ENCODE data around the gene IBSP. TPM values are rescaled to one million over a fixed set of nuclear protein-coding genes. Genes with fewer than 3 reads are reported as not detected.

The IBSP gene
- total RNA-seq, 1 experiment from 2014 or later: not detected

DNA sequence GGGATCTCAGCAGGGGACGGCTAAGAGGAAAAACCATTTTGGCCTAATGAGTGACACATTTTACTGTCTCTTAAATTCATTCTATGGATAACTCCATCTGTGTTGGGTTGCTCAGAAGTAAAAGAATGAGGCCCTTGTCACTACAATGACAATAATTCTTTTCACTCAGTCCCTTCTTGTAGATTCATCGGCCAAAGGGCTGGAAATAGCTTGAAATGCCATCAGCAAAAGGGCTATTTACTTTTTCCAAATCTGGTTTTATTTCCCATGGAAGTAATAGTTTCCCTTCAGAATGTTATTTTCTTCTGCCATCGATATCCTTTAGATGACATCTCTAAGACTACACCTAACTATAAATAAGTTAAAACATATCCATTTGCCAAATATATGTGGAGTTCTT, 40.8 kb downstream of the IBSP start:
- CTCF ChIA-PET: no interaction called here
- Mint-ChIP-seq H3K4me1 (ENCODE audit: low read depth, unreplicated experiment) (no peaks in the 10 kb centered on the region), H3K27ac (ENCODE audit: unreplicated experiment) (no peak overlapping the region), H3K4me3 (ENCODE audit: low read depth, unreplicated experiment) (no peak overlapping the region), H3K36me3 (ENCODE audit: insufficient read depth, unreplicated experiment) (no peaks in the 10 kb centered on the region), H3K9me3 (ENCODE audit: low read depth, unreplicated experiment) (no peaks in the 10 kb centered on the region), H3K27me3 (ENCODE audit: unreplicated experiment) (no peaks in the 10 kb centered on the region)
- no TSS peak for BruUV-seq (replicated peaks)
- TF ChIP-seq CTCF (IDR thresholded peaks at IDR 0.05; ENCODE audit: unreplicated experiment): no peak
- intact Hi-C loops (cut with micrococcal nuclease; ENCODE audit: unreplicated experiment): no loop called here
- DNase-seq: no peak

DNA sequence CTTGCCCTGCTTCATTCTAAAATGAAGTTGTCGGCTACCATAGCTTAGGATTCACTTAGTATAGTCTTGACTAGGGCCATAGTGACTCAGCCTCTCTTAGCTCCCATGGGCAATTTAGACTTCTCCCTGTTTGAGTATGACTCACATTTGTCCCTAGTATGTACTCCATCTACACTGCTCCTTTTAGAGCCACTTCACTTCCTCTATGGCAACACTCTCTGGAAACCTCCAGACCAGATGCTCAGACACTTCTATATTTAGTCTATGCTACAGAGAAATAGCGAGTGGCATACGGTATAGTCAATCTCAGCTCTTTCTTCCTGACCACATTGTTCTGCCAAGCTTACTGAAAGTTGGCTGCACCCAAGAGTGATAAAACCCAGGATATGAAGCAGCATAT, 44.6 kb downstream of the IBSP start:
- Mint-ChIP-seq H3K4me3 (ENCODE audit: low read depth, unreplicated experiment) (no peak overlapping the region), H3K27me3 (ENCODE audit: unreplicated experiment) (no peaks in the 10 kb centered on the region), H3K9me3 (ENCODE audit: low read depth, unreplicated experiment) (no peaks in the 10 kb centered on the region), H3K27ac (ENCODE audit: unreplicated experiment) (no peak overlapping the region), H3K4me1 (ENCODE audit: low read depth, unreplicated experiment) (peaks cover 3% of the 10 kb centered on the region), H3K36me3 (ENCODE audit: insufficient read depth, unreplicated experiment) (no peaks in the 10 kb centered on the region)
- TF ChIP-seq CTCF (IDR thresholded peaks at IDR 0.05; ENCODE audit: unreplicated experiment): no peak
- intact Hi-C loops (cut with micrococcal nuclease; ENCODE audit: unreplicated experiment): no loop called here
- DNase-seq: no peak
- BruUV-seq (replicated peaks): no TSS peak
- CTCF ChIA-PET: interaction anchor here (0.6 kb wide), 1 partner anchor 130 kb away, joined by 3 read pairs; no protein-coding TSS in a partner anchor

- CTCF ChIA-PET: no interaction called here
- no peaks in the 10 kb centered on the region for H3K27me3 Mint-ChIP-seq (ENCODE audit: unreplicated experiment)
- intact Hi-C loops (cut with micrococcal nuclease; ENCODE audit: unreplicated experiment): no loop called here
Observed at GRCh38 chr4:87844452-87844851, 45.1 kb downstream of the IBSP start.

DNA sequence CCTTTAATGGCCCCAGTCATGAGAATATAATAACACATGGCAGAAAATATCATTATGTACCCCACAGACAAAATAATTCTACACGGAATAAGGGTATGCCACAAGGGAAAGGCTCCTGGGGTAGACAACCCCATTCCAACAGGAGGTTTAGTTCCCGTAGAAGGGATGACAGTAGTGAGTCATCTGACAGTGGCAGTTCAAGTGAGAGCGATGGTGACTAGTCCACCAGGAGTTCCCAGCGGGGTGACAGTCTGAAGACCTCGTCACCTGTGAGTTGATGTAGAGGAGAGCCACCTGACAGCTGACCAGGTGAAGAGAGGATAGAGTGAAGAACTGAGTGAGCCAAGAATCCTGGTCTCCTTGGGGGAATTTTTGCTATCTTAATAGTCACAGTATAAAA, 46.9 kb downstream of the IBSP start:
- H3K36me3 Mint-ChIP-seq (ENCODE audit: insufficient read depth, unreplicated experiment): no peaks in the 10 kb centered on the region
- TF ChIP-seq CTCF (IDR thresholded peaks at IDR 0.05; ENCODE audit: unreplicated experiment): no peak
- no peaks in the 10 kb centered on the region for H3K27me3 Mint-ChIP-seq (ENCODE audit: unreplicated experiment)
- CTCF ChIA-PET: no interaction called here
- no peak for DNase-seq
- intact Hi-C loops (cut with micrococcal nuclease; ENCODE audit: unreplicated experiment): no loop called here
- H3K27ac Mint-ChIP-seq (ENCODE audit: unreplicated experiment): no peak overlapping the region
- H3K4me3 Mint-ChIP-seq (ENCODE audit: low read depth, unreplicated experiment): no peak overlapping the region
- peaks cover 17% of the 10 kb centered on the region for H3K4me1 Mint-ChIP-seq (ENCODE audit: low read depth, unreplicated experiment)
- H3K9me3 Mint-ChIP-seq (ENCODE audit: low read depth, unreplicated experiment): no peaks in the 10 kb centered on the region
- no TSS peak for BruUV-seq (replicated peaks)

More at GRCh38 chr4:87844452-87844851, 45.1 kb downstream of the IBSP start:
- no peaks in the 10 kb centered on the region for H3K36me3 Mint-ChIP-seq (ENCODE audit: insufficient read depth, unreplicated experiment)
- BruUV-seq (replicated peaks): no TSS peak
- H3K27ac Mint-ChIP-seq (ENCODE audit: unreplicated experiment): no peak overlapping the region
- H3K4me1 Mint-ChIP-seq (ENCODE audit: low read depth, unreplicated experiment): peaks cover 8% of the 10 kb centered on the region
- H3K9me3 Mint-ChIP-seq (ENCODE audit: low read depth, unreplicated experiment): no peaks in the 10 kb centered on the region
- TF ChIP-seq CTCF (IDR thresholded peaks at IDR 0.05; ENCODE audit: unreplicated experiment): no peak
- H3K4me3 Mint-ChIP-seq (ENCODE audit: low read depth, unreplicated experiment): no peak overlapping the region
- DNase-seq: no peak

Measured in Calu3 (cell line).